Measurements from ENCODE around the gene KDM3A. TPM values are rescaled to one million over a fixed set of nuclear protein-coding genes. Genes with fewer than 3 reads are reported as not detected.

Gene KDM3A
- polyA plus RNA-seq, 1 donor from 2014 or later = 51.2 TPM

DNA sequence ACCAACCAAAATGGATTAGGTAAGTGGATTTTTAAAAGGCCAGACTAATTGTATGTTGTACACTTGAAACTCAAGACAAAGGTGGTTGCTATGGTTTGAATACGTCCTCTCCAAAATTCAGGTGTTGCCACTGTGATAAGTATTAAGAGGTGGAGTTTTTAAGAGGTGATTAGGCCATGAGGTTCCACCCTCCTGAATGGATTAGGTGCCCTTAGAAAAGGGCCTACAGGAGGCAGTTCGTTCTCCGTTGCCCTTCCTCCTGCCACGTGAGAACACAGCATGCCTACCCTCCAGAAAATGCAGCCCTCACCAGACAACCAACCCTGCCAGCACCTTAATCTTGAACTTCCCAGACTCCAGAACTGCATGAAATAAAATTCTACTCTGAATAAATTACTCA lies 70.9 kb downstream of the KDM3A start:
- Histone ChIP-seq H3K27me3 (ENCODE audit: insufficient read depth, low read depth, low read length) (no peaks in the 10 kb centered on the region), H3K79me2 (replicated peaks; ENCODE audit: insufficient read depth, low read length) (no peaks in the 10 kb centered on the region), H3K36me3 (ENCODE audit: insufficient read depth, low read length) (no peaks in the 10 kb centered on the region), H3F3A (ENCODE audit: insufficient read depth, low read length, poor library complexity, severe bottlenecking) (no peaks in the 10 kb centered on the region), H2AFZ (ENCODE audit: low read depth, low read length) (no peak overlapping the region), H3K27ac (ENCODE audit: low read length) (no peak overlapping the region), H3K4me3 (ENCODE audit: low read length) (no peak overlapping the region), H3K4me2 (ENCODE audit: low read length) (no peak overlapping the region), H3K9ac (ENCODE audit: low read length) (no peak overlapping the region), H4K20me1 (ENCODE audit: insufficient read depth) (no peaks in the 10 kb centered on the region), H3K9me3 (ENCODE audit: low read length) (no peaks in the 10 kb centered on the region), H3K9me2 (ENCODE audit: insufficient read depth, low read length) (no peaks in the 10 kb centered on the region)
- TF ChIP-seq RAD21 (conservative IDR thresholded peaks at IDR 0.05) = no peak
- TF ChIP-seq TAF1 (IDR thresholded peaks at IDR 0.05; ENCODE audit: low read depth) = no peak
- TF ChIP-seq MXI1 (conservative IDR thresholded peaks at IDR 0.05; ENCODE audit: poor library complexity, severe bottlenecking) = no peak
- TF ChIP-seq EZH2 (IDR thresholded peaks at IDR 0.05; ENCODE audit: borderline replicate concordance, insufficient read depth, low read length, poor library complexity, severe bottlenecking) = no peak
- TF ChIP-seq, protein P1, sequence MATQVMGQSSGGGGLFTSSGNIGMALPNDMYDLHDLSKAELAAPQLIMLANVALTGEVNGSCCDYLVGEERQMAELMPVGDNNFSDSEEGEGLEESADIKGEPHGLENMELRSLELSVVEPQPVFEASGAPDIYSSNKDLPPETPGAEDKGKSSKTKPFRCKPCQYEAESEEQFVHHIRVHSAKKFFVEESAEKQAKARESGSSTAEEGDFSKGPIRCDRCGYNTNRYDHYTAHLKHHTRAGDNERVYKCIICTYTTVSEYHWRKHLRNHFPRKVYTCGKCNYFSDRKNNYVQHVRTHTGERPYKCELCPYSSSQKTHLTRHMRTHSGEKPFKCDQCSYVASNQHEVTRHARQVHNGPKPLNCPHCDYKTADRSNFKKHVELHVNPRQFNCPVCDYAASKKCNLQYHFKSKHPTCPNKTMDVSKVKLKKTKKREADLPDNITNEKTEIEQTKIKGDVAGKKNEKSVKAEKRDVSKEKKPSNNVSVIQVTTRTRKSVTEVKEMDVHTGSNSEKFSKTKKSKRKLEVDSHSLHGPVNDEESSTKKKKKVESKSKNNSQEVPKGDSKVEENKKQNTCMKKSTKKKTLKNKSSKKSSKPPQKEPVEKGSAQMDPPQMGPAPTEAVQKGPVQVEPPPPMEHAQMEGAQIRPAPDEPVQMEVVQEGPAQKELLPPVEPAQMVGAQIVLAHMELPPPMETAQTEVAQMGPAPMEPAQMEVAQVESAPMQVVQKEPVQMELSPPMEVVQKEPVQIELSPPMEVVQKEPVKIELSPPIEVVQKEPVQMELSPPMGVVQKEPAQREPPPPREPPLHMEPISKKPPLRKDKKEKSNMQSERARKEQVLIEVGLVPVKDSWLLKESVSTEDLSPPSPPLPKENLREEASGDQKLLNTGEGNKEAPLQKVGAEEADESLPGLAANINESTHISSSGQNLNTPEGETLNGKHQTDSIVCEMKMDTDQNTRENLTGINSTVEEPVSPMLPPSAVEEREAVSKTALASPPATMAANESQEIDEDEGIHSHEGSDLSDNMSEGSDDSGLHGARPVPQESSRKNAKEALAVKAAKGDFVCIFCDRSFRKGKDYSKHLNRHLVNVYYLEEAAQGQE (IDR thresholded peaks at IDR 0.05; ENCODE audit: borderline replicate concordance) = no peak
- TF ChIP-seq SMC3 (conservative IDR thresholded peaks at IDR 0.05; ENCODE audit: poor library complexity) = no peak
- no peak for TF ChIP-seq POLR2AphosphoS5 (IDR thresholded peaks at IDR 0.05)
- no peak for TF ChIP-seq EP300 (conservative IDR thresholded peaks at IDR 0.05; ENCODE audit: poor library complexity, severe bottlenecking)
- TF ChIP-seq, protein P2, sequence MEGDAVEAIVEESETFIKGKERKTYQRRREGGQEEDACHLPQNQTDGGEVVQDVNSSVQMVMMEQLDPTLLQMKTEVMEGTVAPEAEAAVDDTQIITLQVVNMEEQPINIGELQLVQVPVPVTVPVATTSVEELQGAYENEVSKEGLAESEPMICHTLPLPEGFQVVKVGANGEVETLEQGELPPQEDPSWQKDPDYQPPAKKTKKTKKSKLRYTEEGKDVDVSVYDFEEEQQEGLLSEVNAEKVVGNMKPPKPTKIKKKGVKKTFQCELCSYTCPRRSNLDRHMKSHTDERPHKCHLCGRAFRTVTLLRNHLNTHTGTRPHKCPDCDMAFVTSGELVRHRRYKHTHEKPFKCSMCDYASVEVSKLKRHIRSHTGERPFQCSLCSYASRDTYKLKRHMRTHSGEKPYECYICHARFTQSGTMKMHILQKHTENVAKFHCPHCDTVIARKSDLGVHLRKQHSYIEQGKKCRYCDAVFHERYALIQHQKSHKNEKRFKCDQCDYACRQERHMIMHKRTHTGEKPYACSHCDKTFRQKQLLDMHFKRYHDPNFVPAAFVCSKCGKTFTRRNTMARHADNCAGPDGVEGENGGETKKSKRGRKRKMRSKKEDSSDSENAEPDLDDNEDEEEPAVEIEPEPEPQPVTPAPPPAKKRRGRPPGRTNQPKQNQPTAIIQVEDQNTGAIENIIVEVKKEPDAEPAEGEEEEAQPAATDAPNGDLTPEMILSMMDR (IDR thresholded peaks at IDR 0.05; ENCODE audit: poor library complexity, severe bottlenecking) = no peak

DNA sequence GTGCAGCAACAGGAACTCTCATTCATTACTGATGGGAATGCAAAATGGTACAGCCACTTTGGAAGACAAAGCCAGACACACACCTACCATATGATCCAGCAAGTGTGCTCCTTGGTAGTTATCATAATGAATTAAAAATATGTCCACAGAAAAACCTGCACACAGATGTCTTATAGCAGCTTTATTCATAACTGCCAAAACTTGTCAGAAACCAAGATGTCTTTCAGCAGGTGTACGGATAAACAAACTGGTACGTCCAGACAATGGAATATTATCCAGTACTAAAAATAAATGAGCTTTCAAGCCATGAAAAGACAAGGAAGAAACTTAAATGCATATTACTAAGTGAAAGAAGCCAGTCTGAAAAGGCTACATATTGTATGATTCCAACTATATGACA lies 71.7 kb downstream of the KDM3A start:
- H3K27ac ChIP-seq (ENCODE audit: low read length) = no peak overlapping the region
- no peaks in the 10 kb centered on the region for H4K20me1 ChIP-seq (ENCODE audit: insufficient read depth)
- no peaks in the 10 kb centered on the region for H3K27me3 ChIP-seq (ENCODE audit: insufficient read depth, low read depth, low read length)
- no peak overlapping the region for H3K9ac ChIP-seq (ENCODE audit: low read length)
- no peak overlapping the region for H3K4me2 ChIP-seq (ENCODE audit: low read length)
- no peaks in the 10 kb centered on the region for H3F3A ChIP-seq (ENCODE audit: insufficient read depth, low read length, poor library complexity, severe bottlenecking)
- H3K36me3 ChIP-seq (ENCODE audit: insufficient read depth, low read length) = no peaks in the 10 kb centered on the region
- no peaks in the 10 kb centered on the region for H3K9me3 ChIP-seq (ENCODE audit: low read length)
- H3K9me2 ChIP-seq (ENCODE audit: insufficient read depth, low read length) = no peaks in the 10 kb centered on the region
- no peak overlapping the region for H2AFZ ChIP-seq (ENCODE audit: low read depth, low read length)
- no peaks in the 10 kb centered on the region for H3K79me2 ChIP-seq (replicated peaks; ENCODE audit: insufficient read depth, low read length)
- TF ChIP-seq, protein P2 (IDR thresholded peaks at IDR 0.05; ENCODE audit: poor library complexity, severe bottlenecking) = no peak
- TF ChIP-seq EZH2 (IDR thresholded peaks at IDR 0.05; ENCODE audit: borderline replicate concordance, insufficient read depth, low read length, poor library complexity, severe bottlenecking) (no peak), SMC3 (conservative IDR thresholded peaks at IDR 0.05; ENCODE audit: poor library complexity) (no peak), RAD21 (conservative IDR thresholded peaks at IDR 0.05) (no peak), MXI1 (conservative IDR thresholded peaks at IDR 0.05; ENCODE audit: poor library complexity, severe bottlenecking) (no peak), POLR2AphosphoS5 (IDR thresholded peaks at IDR 0.05) (no peak), TAF1 (IDR thresholded peaks at IDR 0.05; ENCODE audit: low read depth) (no peak), EP300 (conservative IDR thresholded peaks at IDR 0.05; ENCODE audit: poor library complexity, severe bottlenecking) (no peak)
- TF ChIP-seq, protein P1 (IDR thresholded peaks at IDR 0.05; ENCODE audit: borderline replicate concordance) = no peak
- no peak overlapping the region for H3K4me3 ChIP-seq (ENCODE audit: low read length)
